Embryonic facial prominence (tissue), 1 donor: ENCODE results near the gene MAD2L1BP.
A peak's percentile ranks its signal among the peaks of the same experiment; 100 is the strongest.

ENCODE experiments used
- DNase-seq: peaks from one replicate; pipeline ENCODE4 v3.0.0-alpha.2; 2016; ENCODE audit errors: extremely low spot score

MAD2L1BP gene

DNA sequence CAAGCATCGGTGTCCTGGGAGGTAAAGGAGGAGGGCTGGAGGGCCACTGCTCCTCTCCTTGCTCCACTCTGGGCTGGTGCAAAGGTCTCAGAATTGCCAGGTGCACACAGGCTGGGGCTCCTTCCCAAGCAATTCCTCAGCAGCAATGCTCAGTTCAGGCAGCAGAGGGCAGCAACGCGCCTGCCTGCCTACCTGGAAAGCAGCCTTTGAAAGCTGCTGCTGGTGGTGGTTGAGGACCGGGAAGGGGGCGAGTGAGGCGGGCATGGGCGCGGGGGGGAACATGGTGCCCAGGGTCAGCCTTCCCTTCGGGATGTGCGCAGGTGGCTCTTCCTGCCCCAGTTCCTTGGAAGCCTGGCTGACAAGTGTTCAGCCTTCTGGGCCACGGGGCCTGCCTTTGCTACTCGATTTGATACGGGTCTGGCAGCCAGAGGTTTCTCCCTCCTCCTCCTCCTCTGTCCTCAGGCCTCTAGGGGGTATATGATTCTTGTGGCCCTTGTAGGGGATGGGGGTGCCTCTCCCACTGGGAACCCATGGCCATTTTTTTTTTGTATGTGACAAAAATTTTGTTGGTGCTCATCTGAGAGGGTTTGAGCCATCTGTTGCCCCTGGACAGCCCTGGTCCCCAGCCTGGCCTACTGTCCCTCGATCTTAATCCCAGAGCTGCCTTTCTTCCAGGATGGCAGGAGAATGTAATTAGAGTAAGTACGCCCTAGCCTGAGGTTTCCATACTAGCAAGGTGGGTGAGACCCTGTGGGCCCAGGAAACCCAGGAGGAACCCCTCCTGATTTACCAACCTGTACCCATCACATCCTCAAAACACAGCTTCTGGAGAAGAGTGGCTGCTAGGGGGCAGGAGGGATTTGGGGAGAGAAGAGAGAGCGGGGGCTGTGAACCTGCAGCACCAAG lies 31.9 kb downstream of the MAD2L1BP start:
- peak; percentile 31 for DNase-seq

DNA sequence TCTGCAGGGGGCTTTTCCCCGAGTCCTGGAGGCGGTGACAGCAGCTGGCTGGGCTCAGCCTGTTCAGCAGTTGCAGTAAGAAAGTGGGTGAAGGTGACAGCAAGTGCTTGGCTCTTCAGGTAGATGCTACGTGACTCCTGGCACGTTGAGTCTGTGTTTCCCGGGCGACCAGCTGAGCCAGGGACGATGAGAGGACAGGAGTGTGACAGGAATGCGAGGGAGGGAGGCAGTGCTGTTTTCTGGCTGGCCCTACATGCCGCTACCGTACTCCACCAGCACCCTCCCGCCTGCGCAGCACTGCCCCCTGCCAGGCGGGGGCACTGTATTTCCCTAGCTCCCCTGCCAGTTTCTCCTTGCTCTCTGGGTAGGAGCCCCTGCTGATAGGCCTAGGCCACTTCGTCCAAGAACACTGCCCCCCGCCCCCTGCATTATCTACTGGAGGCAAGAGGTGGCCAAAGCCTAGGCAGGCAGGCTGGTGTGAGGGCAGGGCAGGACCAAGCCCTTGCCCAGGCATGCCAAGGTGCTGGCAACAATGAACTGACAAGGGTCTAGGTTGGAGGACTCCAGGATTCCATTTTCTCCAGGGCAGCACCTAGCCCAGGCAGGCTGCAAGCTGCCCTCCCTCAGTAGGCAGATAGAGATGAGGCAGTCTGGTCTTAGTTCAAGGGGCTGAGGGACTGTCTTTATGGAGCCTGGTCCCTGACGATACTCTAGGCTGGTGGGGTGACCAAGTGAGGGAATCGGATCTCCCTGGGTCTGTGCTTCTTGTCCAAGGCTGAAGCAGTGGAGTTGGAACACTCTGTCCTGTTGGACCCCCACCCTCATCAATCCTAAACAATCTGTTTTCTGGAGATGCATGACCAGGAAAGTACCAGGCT lies 32.8 kb downstream of the MAD2L1BP start:
- peak; percentile 45 for DNase-seq

DNA sequence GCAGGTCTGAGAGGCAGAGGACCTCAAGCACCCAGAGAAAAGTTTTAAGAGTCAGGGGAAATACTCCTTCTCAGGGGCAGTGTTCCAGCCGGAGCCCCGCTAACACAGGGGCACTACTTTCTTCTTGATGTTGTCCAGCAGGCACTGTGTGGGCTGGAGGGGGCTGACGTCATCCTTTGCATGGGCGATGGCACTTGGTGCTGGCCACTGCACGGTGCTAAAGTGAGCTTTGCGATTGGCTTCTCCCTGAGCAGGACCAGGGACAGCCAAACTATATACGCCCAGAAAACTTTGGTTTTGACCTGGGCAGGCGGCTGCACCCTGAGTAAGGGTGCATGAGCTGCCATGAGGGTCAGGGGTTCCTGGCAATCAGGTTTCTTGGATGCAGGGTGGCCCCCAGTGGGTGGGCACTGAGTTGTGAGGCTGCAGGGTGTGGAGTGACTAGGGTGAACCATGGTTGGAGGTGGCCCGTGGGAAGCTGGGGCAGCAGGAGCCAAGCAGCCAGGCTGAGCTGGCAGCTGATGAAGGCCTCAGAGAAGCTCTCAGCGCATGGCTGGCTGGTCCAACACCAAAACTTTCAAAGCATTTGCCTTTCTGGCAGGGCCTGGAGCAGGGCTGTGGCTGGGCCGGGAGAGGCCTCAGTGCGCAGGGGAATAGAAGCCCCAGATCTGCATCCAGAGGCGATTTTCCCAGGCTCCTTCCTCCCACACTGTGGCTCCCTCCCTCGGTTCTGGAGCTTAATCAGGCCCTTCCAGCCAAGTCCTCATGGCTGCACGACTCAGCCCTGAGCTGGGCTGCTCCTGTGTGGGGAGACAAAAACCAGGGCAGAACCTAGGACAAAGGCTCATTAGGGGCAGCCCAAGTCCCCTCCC lies 33.6 kb downstream of the MAD2L1BP start:
- no peak for DNase-seq

DNA sequence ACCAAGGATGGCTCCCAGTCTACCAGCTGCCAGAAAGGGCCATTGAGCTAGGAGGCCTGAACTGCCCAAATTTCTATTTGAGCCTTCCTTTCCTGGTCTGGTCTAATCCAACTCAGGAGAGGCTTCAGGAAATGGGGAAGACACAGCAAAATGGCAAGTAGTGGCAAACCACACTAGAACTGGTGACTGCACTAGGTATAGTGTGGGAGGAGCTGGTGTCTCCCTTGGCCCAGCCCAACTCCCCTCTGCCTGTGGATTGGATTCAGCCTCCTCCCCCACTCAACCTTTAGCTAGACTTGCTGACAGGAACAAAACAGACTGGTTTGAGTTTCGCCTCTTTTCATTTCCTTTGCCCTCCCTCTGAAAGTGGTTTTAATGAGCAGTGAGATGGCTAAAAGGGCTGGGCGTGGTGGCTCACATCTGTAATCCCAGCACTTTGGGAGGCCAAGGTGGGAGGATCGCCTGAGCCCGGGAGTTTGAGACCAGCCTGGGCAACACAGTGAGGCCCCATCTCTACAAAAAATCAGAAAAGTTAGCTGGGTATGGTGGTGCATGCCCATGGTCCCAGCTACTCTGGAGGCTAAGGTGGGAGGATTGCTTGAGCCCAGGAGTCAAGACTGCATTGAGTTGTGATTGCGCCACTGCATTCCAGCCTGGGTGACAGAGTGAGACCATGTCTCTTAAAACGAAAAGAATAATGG lies 34.4 kb downstream of the MAD2L1BP start:
- no peak for DNase-seq

DNA sequence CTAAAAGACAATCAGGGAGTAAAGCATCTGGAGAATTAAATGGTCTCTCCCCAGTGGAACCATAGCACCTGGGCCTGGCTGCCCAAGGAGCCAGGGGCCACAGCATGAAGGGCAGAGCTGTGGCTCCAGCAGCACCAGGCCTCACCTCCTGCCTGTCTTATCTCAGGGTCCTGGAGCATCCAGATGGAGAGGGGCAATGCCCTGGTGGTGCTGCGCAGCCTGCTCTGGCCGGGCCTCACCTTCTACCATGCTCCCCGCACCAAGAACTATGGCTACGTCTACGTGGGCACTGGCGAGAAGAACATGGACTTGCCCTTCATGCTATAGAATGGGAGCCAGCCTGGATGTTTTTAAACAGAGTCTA lies 35.0 kb downstream of the MAD2L1BP start:
- no peak for DNase-seq

DNA sequence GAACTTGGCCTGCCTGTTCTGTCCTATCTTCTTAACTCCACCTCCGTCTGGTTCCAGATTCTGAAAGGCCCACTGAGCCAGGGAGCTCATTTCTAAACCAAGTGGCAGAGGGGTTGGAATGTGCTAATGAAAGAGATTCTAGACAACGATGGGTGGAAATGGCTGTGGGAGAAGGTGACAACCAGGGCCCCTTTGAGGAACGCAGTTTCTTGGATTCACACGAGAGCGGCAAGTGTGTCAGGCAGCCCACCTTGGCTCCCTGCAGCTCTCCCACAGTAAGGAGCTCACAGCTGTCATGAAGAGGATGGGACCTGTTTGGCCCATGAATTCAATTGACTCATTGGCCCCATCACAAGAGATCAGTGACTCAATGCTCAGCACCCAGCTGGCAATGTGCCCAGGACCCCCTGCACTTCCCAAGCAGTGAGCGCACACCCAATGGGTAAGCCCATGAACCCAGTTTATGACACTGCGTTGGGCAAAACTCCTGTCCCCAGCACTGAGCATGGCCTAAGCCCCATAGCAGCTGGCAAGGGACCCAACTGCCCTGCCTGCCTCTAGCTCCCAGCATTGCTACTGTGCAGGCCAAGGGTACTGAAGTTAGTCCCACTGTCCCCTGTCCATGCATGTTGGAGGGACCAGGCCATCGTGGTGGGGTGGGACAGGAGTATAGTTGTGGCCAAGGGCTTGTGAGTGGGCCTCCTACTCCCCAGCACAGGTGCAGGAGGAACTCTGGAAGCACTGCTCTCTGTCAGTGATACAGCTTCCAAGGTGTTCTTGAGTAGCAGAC lies 35.6 kb downstream of the MAD2L1BP start:
- DNase-seq: no peak

DNA sequence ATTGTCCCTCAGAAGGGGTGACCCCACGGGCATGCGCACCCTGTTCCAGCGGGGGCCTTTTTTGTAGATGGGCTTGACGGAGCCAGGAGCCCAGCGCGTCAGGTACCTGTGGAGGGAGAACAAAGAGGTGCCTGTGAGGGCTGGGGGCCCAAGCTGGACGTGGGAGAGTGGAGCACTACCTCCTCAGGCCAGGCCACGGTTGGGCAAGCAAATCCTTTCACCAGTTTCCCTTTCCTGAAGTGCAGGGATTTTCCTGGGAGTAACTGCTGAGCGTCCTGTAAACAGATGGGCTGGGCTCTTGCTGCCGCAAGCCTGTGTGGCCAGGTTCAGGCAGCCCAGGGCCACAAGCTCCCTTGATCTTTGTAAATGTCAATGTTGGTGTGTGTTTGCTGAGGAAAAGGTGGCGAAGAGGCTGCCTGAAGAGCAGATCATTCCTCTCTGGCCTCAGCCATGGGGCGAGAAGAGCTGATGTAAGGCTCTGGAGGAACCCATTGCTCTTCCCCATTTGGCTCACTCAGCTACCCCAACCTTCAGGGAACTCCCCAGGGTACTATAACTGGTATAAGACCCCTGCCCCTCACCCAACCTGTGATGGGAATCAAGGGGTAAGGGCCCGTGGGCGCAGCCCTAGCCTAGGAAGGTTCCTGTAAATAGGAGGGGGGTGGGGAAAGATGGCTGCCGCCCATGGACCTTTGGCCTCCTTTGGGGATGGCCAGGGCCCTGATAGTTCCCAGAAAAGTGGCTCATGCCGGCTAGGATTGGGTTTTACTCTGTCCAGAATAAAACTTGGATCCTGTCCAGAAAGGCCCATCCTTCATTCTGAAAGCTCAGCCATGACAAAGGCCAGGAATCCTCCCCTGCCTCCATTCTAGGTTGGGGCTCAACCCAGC lies 36.4 kb downstream of the MAD2L1BP start:
- DNase-seq: no peak

DNA sequence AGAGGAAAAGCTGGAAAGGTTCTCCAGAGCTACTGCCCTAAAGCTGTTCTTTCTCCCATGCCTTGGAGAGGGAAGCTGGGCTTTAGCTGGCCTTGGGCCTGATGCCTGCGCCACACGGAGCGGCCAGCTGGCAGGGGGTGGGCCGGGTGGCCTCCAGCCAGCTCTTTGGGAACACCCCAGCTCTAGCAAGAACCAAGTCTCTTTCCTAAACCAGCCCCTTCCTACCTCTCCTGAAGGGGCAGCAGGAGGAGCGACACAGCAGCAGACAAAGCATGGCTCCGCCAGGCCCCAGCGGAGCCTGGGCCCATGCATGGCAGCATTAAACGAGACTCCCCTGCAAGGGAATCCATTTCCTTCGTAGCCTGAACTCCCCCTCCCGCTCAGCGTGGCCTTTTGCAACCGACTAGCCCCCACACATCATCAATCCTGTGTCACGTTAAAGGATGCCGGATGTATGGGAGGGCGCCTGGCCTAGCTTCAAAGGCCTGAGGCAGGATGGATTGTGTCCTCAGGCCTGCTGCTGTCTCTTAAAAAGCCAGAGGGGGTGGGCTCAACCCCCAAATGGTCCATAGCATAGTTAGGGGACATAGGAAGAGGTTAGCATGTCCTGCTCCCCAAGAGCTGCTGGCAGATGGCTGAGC lies 37.9 kb downstream of the MAD2L1BP start:
- no peak for DNase-seq

DNA sequence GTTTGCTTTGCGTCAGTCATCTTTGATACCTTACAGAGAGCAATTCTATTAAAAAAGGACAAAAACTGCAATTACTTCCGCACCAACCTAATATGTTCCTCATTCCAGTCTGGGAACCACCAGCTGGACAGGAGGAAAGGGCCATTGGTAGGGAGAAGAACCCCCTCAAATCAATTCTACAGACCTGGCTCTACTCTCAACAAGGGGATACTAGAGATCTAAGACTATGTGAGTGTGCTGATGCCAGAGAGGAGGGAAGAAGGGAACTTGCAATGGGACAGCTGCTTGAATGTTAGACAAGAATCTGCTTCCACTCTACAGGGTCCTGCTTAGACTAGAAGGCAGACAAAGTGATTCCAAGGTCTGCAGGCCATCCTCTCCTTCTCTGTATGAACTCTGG lies 38.7 kb downstream of the MAD2L1BP start:
- DNase-seq: no peak

DNA sequence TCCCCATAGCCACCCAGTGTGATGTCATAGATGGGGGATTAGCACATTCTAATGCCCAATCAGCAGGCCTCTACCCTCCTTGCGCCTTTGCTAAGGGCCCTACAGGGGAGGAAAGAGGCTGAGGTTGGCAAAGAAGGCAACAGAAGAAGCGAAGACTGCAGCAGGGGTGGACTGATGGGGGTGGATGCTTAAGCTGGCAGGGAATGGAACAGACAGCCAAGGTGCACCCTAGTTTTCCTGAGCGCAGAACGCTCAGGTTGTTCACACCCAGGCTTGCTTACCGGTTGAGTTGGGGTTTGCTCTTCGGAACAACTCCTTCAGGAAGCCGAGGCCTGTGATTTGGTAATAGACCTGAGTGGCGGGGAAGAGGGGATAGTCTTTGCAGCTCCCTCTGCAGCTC lies 39.3 kb downstream of the MAD2L1BP start:
- no peak for DNase-seq

DNA sequence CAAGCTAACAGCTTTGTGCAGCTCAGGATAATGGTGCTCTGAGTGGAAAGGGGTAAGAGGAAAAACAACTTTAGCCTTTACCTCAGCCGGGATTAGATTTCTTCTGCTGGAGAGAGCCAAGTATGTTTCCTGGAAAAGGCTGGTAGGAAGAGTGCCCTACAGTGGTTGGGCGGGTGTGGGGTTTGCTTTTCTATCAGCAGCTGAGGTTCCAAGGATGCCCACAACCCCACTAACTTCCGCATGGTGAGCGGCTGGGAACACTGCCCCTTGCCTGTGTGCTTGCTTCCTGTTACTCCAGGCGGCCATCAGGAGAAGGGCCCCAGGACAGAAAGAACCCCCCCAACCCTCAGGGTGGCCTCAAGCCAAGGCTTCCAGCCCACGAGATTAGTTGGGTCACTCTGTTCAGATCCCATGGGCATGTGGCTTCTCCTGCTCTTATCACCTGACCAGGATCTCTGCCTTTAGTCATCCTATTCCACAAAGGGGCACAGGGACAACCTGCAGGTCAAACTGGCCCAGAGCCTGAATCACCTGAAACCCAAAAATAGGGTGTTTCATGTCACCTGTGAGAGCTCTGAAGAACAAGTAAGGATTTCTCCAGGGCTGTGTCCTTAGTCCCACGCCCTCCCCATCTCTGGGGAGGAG lies 41.4 kb downstream of the MAD2L1BP start:
- DNase-seq: no peak

DNA sequence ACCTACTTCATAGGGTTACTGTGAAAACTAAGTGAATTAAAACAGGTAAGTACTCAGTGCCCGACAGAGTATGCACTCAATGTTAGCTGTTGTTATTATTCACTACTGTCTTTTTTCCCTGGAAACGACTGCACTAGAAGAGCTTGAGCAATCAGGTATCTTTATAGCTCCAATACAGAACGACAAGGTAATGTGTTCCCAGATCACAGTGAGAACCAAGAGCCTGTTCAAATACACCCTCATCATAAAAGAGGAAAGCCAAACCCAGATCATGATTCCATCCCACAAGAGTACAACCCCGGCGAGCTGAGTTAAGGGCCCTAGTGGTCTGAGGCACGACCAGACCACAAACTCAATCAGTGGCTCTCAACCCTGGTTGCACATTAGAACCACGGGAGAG lies 42.1 kb downstream of the MAD2L1BP start:
- no peak for DNase-seq

DNA sequence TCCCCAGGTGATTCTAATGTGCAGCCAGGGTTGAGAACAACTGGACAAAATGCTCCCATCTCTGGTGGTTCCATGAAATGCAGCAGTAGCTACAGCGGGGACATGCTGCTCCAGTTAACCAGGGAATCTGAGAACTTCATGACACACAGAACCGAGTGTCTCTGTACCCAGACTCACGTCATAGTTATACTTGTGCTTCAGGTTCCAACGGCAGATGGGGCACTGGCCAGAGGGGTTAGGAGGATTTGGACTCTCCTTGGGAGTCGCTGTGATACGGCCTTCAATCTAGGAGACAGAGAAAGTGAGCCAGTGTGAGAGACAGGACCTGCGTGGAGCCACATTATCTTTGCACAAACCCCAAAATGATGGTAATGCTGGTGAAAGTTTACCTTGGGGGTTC lies 42.7 kb downstream of the MAD2L1BP start:
- DNase-seq: no peak

DNA sequence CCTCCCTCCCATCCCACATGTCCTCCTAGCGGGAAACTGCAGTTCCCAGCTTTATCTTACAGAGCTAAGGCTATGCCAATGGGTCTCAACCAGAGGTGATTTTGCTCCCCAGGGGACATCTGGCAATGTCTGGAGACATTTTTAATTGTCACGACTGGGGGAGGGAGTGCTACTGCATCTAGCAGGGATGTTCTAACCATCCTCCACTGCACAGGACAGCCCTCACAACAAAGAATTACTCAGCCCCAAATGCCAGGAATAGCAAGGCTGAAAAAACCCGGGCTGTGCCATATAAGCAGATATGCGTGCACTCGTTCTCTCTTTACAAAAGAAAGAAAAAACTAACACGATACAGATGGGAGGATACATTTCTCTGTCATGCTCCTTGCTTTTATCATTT lies 43.4 kb downstream of the MAD2L1BP start:
- DNase-seq: no peak

DNA sequence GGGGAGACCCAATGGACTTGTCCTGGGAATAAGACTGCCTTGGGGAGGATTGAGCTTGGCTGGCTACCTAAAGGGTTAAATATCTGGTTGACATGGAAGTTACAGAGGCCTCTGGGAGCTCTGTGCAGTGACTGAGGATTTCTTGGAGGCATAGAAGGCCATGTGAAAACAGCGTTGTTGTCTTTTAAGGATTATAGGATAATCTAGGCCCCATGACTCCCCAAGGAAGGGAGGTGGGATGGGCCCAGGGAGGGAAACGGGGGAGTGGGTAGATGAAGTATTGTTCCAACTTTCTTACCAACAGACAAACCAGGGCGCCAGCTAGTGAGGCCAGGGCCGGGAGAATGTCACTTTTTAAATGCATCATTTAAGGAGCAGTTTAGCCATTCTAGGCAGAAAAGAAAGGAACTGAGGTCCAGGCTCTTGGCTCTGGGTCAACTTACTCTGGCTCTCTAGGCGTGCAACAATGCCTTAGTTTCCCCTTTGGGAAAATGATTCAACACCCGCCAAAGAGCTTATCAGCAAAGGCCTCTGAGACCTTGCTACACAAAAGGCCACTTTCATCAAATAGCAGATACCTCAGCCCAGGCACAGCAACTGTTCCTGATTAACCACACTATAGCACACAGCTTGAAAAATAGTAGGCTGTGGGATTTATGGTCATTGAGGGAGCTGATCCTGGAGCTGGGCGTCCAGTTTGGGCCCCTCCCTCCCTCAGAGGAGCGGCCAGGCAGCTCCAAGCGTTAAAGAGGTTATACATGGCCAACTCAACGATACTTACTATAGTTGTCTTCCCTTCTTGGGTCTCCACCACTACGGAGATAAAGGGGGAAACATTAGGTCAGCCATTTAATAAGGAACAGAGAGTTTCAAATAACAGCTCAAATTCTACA lies 44.9 kb downstream of the MAD2L1BP start:
- DNase-seq: no peak

DNA sequence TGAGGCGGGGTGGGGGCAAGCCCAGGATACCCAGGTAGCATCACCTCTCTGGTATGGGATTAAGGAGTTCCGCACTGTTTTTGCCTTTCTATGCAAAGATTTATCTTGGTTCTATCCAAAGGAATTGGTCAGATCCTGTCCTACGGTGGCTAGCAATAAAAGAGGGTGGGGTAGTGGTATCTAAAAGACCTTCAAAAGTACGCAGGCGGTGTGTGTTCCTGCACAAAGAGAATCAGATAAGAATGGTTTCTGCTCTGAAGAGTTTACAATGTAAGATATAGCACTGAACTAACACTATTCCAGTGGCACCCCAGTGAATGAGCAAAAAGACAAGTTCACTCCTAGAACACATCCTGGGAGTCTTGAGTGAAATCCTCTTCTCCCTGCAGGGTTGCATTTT lies 45.7 kb downstream of the MAD2L1BP start:
- no peak for DNase-seq

DNA sequence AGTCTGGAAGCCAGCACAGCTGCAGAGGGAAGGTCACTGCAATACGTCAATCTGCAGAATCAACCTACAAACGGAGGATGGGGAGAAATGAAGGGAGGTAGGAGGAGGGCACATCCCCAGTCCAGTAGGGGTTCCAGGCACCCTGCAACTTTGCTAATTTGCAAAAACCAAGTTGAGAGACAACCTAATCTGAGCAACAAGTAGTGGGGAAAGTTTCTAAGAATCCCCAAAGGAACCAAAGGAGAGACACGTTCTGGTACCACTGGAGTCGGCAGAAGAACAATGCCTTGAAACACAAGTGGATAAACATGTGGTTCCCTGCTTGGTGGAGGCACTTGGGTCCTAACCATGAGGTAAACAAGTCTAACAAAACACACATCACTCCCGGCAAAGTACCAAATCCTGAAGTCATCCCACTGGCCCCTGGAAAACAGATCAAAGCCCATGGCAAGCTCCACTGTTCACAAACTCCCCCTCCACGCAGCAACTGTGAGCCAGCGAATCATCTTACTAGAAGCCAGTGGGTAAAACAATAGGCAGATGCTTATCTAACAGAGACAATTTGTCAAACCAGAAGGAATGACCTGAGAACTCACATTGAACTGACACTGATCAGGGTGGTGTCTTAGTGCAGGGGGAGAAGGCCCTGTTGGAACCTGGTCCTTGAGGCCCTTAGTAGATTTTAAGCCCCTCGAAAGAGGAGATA lies 47.2 kb downstream of the MAD2L1BP start:
- no peak for DNase-seq
